HEK293T (cell line): Measurements from ENCODE around the gene ZSCAN10.
A peak's percentile ranks its signal among the peaks of the same experiment; 100 is the strongest.

ENCODE experiments used
- CTCF ChIA-PET: fragments of 350-600 bp; formaldehyde crosslinking; extraction: SDS; loops from one replicate; lab custom pipeline; 2021; ENCODE audit warnings: antibody characterized with exemption, inconsistent platforms; lab: Yijun Ruan, JAX
- POLR2A ChIA-PET: fragments of 350-600 bp; formaldehyde crosslinking; extraction: SDS; loops from one replicate; lab custom pipeline; 2020; ENCODE audit warnings: antibody characterized with exemption, inconsistent platforms; lab: Yijun Ruan, JAX
- DNase-seq: peaks from one replicate; pipeline ENCODE4 v3.0.0; 2012; ENCODE audit warnings: mixed read lengths; ENCODE audit errors: extremely low spot score
- ARNT ChIP-seq: fragments of 450-650 bp; IDR thresholded peaks from 2 replicates; pipeline ENCODE4 v1.6.1; 2017; ENCODE audit warnings: mild to moderate bottlenecking
- BHLHE40 ChIP-seq: fragments of 450-650 bp; IDR thresholded peaks from 2 replicates; pipeline ENCODE4 v1.6.1; 2016; ENCODE audit warnings: mild to moderate bottlenecking, moderate library complexity, borderline replicate concordance
- CTBP1 ChIP-seq: fragments of 450-650 bp; IDR thresholded peaks from 2 replicates; pipeline ENCODE4 v1.6.1; 2016; ENCODE audit warnings: borderline replicate concordance
- ELF4 ChIP-seq: fragments of 450-650 bp; IDR thresholded peaks from 2 replicates; pipeline ENCODE4 v1.6.1; 2017; ENCODE audit warnings: antibody characterized with exemption
- FOXA1 ChIP-seq: fragments of 450-650 bp; IDR thresholded peaks from 2 replicates; pipeline ENCODE4 v1.6.1; 2016; ENCODE audit warnings: mild to moderate bottlenecking
- FOXK2 ChIP-seq: fragments of 450-650 bp; IDR thresholded peaks from 2 replicates; pipeline ENCODE4 v1.6.1; 2016; ENCODE audit warnings: mild to moderate bottlenecking
- FOXM1 ChIP-seq: fragments of 450-650 bp; IDR thresholded peaks from 2 replicates; pipeline ENCODE4 v1.6.1; 2017; ENCODE audit warnings: mild to moderate bottlenecking, borderline replicate concordance
- HDGF ChIP-seq: fragments of 450-650 bp; IDR thresholded peaks from 2 replicates; pipeline ENCODE4 v1.6.1; 2017; ENCODE audit warnings: antibody characterized with exemption, borderline replicate concordance
- L3MBTL2 ChIP-seq: fragments of 450-650 bp; conservative IDR thresholded peaks from 2 replicates; pipeline ENCODE4 v1.6.1; 2016; ENCODE audit warnings: mild to moderate bottlenecking
- LEF1 ChIP-seq: fragments of 450-650 bp; IDR thresholded peaks from 2 replicates; pipeline ENCODE4 v1.6.1; 2017; ENCODE audit warnings: mild to moderate bottlenecking, borderline replicate concordance
- NFRKB ChIP-seq: fragments of 450-650 bp; IDR thresholded peaks from 2 replicates; pipeline ENCODE4 v1.6.1; 2016; ENCODE audit warnings: mild to moderate bottlenecking, moderate library complexity
- PKNOX1 ChIP-seq: fragments of 450-650 bp; IDR thresholded peaks from 2 replicates; pipeline ENCODE4 v1.6.1; 2016
- SP1 ChIP-seq: fragments of 450-650 bp; IDR thresholded peaks from 2 replicates; pipeline ENCODE4 v1.6.1; 2017
- SUZ12 ChIP-seq: fragments of 450-650 bp; IDR thresholded peaks from 2 replicates; pipeline ENCODE4 v1.6.1; 2016; ENCODE audit warnings: mild to moderate bottlenecking
- TARDBP ChIP-seq: fragments of 450-650 bp; IDR thresholded peaks from 2 replicates; pipeline ENCODE4 v1.6.1; 2016
- ZNF384 ChIP-seq: fragments of 450-650 bp; IDR thresholded peaks from 2 replicates; pipeline ENCODE4 v1.6.1; 2016

Gene ZSCAN10

GRCh38 chr16:3112058-3112880 lies 13.2 kb upstream of the ZSCAN10 start, which contains the start of gene ZNF205:
TSS of gene ZNF205 (plus strand) at chr16:3112586. CDS start at chr16:3113431, 845 bp downstream.
- peak; percentile 84 for DNase-seq
- ChIA-PET CTCF (interaction anchor here (1.4 to 1.6 kb wide), 2 partner anchors 10 to 54 kb away, joined by 3 to 5 read pairs; no protein-coding TSS in a partner anchor), POLR2A (interaction anchor here (0.6 to 4.3 kb wide), 12 partner anchors 7 to 94 kb away, joined by 3 to 24 read pairs (median 4); partner anchors contain the start of genes CLDN6 and ZNF213)
- 0 out of 2 replicates have a peak, but pooled peaks have one; percentile 6 for TF ChIP-seq FOXM1
- TF ChIP-seq ARNT: peak; percentile 27; the same call in 1 of the 2 replicates
- no peak for TF ChIP-seq SP1
- no peak for TF ChIP-seq ZNF384
- no peak for TF ChIP-seq FOXK2
- no peak for TF ChIP-seq FOXA1
- TF ChIP-seq CTBP1: peak; percentile 82
- peak; percentile 19; the same call in 1 of the 2 replicates for TF ChIP-seq ELF4
- TF ChIP-seq HDGF: no peak

- ChIA-PET POLR2A (interaction anchor here (0.5 to 4.6 kb wide), 6 partner anchors 8 to 44 kb away, joined by 3 to 24 read pairs (median 4); partner anchors contain the start of genes ZNF205 and ZNF213), CTCF (interaction anchor here (0.7 kb wide), 1 partner anchor 58 kb away, joined by 3 read pairs; no protein-coding TSS in a partner anchor)
- TF ChIP-seq FOXM1 (no peak), BHLHE40 (no peak), HDGF (peak; percentile 88; the same call in 1 of the 2 replicates), L3MBTL2 (peak; percentile 69), FOXA1 (no peak), LEF1 (no peak), CTBP1 (no peak)
- DNase-seq: peak; percentile 96
Observed at GRCh38 chr16:3106205-3106928, 7.3 kb upstream of the ZSCAN10 start.

- ChIA-PET POLR2A (interaction anchor here (0.8 kb wide), 1 partner anchor 10 kb away, joined by 4 read pairs; the partner anchor contains the start of gene ZNF205), CTCF (interaction anchor here (0.7 to 1.5 kb wide), 4 partner anchors 10 to 31 kb away, joined by 3 to 4 read pairs (median 4); partner anchors contain the start of gene ZNF205)
- no peak for DNase-seq
- TF ChIP-seq PKNOX1 (no peak), CTBP1 (no peak), FOXM1 (no peak), L3MBTL2 (no peak), HDGF (no peak), FOXA1 (no peak), TARDBP (no peak), ZNF384 (no peak), BHLHE40 (no peak), LEF1 (no peak), SUZ12 (no peak), ARNT (no peak), ELF4 (no peak), NFRKB (no peak), FOXK2 (no peak), SP1 (no peak)
Observed at GRCh38 chr16:3101841-3102470, 2.9 kb upstream of the ZSCAN10 start.

GRCh38 chr16:3101018-3101840 lies 2.1 kb upstream of the ZSCAN10 start:
- TF ChIP-seq FOXA1: no peak
- TF ChIP-seq ZNF384: peak; percentile 61; the same call in 1 of the 2 replicates
- ChIA-PET CTCF (interaction anchor here (0.6 to 1.5 kb wide), 9 partner anchors 11 to 70 kb away, joined by 3 to 5 read pairs (median 3); partner anchors contain the start of gene ZNF205), POLR2A (interaction anchor here (0.8 to 1.1 kb wide), 3 partner anchors 22 to 34 kb away, joined by 3 to 4 read pairs (median 3); partner anchors contain the start of gene ZNF213)
- peak; percentile 61 for DNase-seq

- CTCF ChIA-PET: no interaction called here
- POLR2A ChIA-PET: interaction anchor here (0.7 to 1.1 kb wide), 3 partner anchors 23 to 343 kb away, joined by 3 to 4 read pairs (median 4); partner anchors contain the start of genes NAA60 and ZNF597
- peak; percentile 98 for DNase-seq
- TF ChIP-seq ARNT (no peak), L3MBTL2 (peak; percentile 64), ZNF384 (peak; percentile 78)
Observed at GRCh38 chr16:3099732-3100499, 822 bp upstream of the ZSCAN10 start.
